SIG-M5 (cell line): ENCODE measurements around the gene TLK2.
"Not testable (repeated sequence)": the region's sequence is repeated elsewhere in the genome, so short reads cannot be mapped to it uniquely, and the experiment has no call there.

Experiments used
- DNase-seq: peaks from one replicate; lab custom pipeline; 2025; lab: John Stamatoyannopoulos, UW

The TLK2 gene

GRCh38 chr17:62490990-62491389 lies 12.4 kb downstream of the TLK2 start:
- DNase-seq = not testable (repeated sequence)

- DNase-seq = not testable (repeated sequence)
Observed at GRCh38 chr17:62493049-62493655, 14.5 kb downstream of the TLK2 start.

GRCh38 chr17:62494073-62494472 lies 15.4 kb downstream of the TLK2 start:
- not testable (repeated sequence) for DNase-seq

GRCh38 chr17:62496344-62496743 lies 17.7 kb downstream of the TLK2 start:
- DNase-seq = not testable (repeated sequence)

- DNase-seq = not testable (repeated sequence)
Observed at GRCh38 chr17:62498796-62499195, 20.2 kb downstream of the TLK2 start.

GRCh38 chr17:62500463-62500862 lies 21.8 kb downstream of the TLK2 start:
- not testable (repeated sequence) for DNase-seq

GRCh38 chr17:62504857-62505256 lies 26.2 kb downstream of the TLK2 start:
- DNase-seq = not testable (repeated sequence)

- not testable (repeated sequence) for DNase-seq
Observed at GRCh38 chr17:62507191-62507836, 28.7 kb downstream of the TLK2 start.

GRCh38 chr17:62510247-62510819 lies 31.7 kb downstream of the TLK2 start:
- not testable (repeated sequence) for DNase-seq

- not testable (repeated sequence) for DNase-seq
Observed at GRCh38 chr17:62511014-62511413, 32.4 kb downstream of the TLK2 start.

- DNase-seq = not testable (repeated sequence)
Observed at GRCh38 chr17:62516376-62516775, 37.8 kb downstream of the TLK2 start.

- not testable (repeated sequence) for DNase-seq
Observed at GRCh38 chr17:62521295-62521694, 42.7 kb downstream of the TLK2 start.

- not testable (repeated sequence) for DNase-seq
Observed at GRCh38 chr17:62524077-62524476, 45.5 kb downstream of the TLK2 start.

GRCh38 chr17:62525317-62525716 lies 46.7 kb downstream of the TLK2 start:
- DNase-seq = not testable (repeated sequence)

- not testable (repeated sequence) for DNase-seq
Observed at GRCh38 chr17:62530936-62531335, 52.3 kb downstream of the TLK2 start.

- DNase-seq = not testable (repeated sequence)
Observed at GRCh38 chr17:62536557-62536956, 57.9 kb downstream of the TLK2 start.

- not testable (repeated sequence) for DNase-seq
Observed at GRCh38 chr17:62541073-62541472, 62.4 kb downstream of the TLK2 start.

GRCh38 chr17:62543278-62543775 lies 64.7 kb downstream of the TLK2 start:
- not testable (repeated sequence) for DNase-seq

GRCh38 chr17:62546066-62546465 lies 67.4 kb downstream of the TLK2 start:
- DNase-seq = not testable (repeated sequence)

GRCh38 chr17:62552851-62553659 lies 74.4 kb downstream of the TLK2 start:
- not testable (repeated sequence) for DNase-seq

GRCh38 chr17:62557532-62557931 lies 78.9 kb downstream of the TLK2 start:
- DNase-seq = not testable (repeated sequence)

GRCh38 chr17:62558941-62559340 lies 80.3 kb downstream of the TLK2 start:
- not testable (repeated sequence) for DNase-seq
